Hepatocyte (in vitro differentiated cells): Measurements from ENCODE around the gene PDF.

Source experiments
- EZH2 ChIP-seq: fragments of 200-600 bp; sonication (generic); IDR thresholded peaks from 2 replicates; pipeline ENCODE4 v1.6.1; 2016; ENCODE audit warnings: antibody characterized with exemption, mild to moderate bottlenecking, borderline replicate concordance
- EZH2phosphoT487 ChIP-seq: fragments of 200-600 bp; sonication (generic); IDR thresholded peaks from one replicate; pipeline ENCODE4 v1.6.1; 2018; ENCODE audit warnings: antibody characterized with exemption, mild to moderate bottlenecking, low read depth, moderate library complexity; ENCODE audit not compliant: unreplicated experiment, severe bottlenecking
- TF ChIP-seq, protein P1 (sequence below): fragments of 200-600 bp; sonication (generic); IDR thresholded peaks from 2 replicates; pipeline ENCODE4 v1.5.1; 2016; ENCODE audit warnings: antibody characterized with exemption, mild to moderate bottlenecking; ENCODE audit not compliant: poor library complexity

DNA sequence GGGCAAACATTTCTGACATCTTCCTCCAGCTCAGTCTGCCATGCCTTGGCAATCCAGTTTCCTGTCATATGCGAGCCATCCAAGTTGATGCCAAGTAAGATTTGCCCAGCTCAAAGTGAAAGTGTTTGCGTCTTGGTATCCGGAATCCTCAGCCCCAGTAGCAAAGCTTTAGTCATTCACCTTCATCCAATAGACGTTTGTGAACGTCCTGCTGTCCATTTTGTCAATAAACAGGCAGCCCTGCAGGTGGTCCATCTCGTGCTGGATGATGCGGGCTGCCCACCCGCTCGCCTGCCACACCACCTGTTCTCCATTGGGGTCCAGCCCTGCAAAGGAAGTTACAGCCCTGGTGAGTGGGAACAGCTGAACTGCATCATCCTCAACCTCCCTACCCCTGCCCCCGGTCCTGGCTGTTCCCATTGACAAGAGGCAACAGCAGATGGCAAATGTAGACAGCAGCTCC is 1.5 kb downstream of the PDF start:
- TF ChIP-seq, protein P1, sequence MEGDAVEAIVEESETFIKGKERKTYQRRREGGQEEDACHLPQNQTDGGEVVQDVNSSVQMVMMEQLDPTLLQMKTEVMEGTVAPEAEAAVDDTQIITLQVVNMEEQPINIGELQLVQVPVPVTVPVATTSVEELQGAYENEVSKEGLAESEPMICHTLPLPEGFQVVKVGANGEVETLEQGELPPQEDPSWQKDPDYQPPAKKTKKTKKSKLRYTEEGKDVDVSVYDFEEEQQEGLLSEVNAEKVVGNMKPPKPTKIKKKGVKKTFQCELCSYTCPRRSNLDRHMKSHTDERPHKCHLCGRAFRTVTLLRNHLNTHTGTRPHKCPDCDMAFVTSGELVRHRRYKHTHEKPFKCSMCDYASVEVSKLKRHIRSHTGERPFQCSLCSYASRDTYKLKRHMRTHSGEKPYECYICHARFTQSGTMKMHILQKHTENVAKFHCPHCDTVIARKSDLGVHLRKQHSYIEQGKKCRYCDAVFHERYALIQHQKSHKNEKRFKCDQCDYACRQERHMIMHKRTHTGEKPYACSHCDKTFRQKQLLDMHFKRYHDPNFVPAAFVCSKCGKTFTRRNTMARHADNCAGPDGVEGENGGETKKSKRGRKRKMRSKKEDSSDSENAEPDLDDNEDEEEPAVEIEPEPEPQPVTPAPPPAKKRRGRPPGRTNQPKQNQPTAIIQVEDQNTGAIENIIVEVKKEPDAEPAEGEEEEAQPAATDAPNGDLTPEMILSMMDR = no peak
- no peak for TF ChIP-seq EZH2
- TF ChIP-seq EZH2phosphoT487 = no peak
